ELF-1 (cell line): Measurements from ENCODE around the gene SPRY4.
"Not testable (repeated sequence)": the region's sequence is repeated elsewhere in the genome, so short reads cannot be mapped to it uniquely, and the experiment has no call there.

Experiments used
- DNase-seq: peaks from one replicate; pipeline ENCODE4 v3.0.0-alpha.2; 2016; ENCODE audit warnings: low read depth, low spot score

The SPRY4 gene

GRCh38 chr5:142315096-142315900 lies 9.5 kb downstream of the SPRY4 start:
- no peak for DNase-seq

GRCh38 chr5:142314606-142315005 lies 10.2 kb downstream of the SPRY4 start:
- DNase-seq: no peak

GRCh38 chr5:142314109-142314508 lies 10.7 kb downstream of the SPRY4 start:
- no peak for DNase-seq

GRCh38 chr5:142313682-142314081 lies 11.1 kb downstream of the SPRY4 start:
- no peak for DNase-seq

GRCh38 chr5:142313275-142313674 lies 11.5 kb downstream of the SPRY4 start:
- no peak for DNase-seq

GRCh38 chr5:142312399-142312798 lies 12.4 kb downstream of the SPRY4 start:
- no peak for DNase-seq

- no peak for DNase-seq
Observed at GRCh38 chr5:142311725-142312124, 13.1 kb downstream of the SPRY4 start.

- DNase-seq: no peak
Observed at GRCh38 chr5:142310803-142311202, 14.0 kb downstream of the SPRY4 start.

- DNase-seq: no peak
Observed at GRCh38 chr5:142309747-142310318, 15.0 kb downstream of the SPRY4 start.

- no peak for DNase-seq
Observed at GRCh38 chr5:142308358-142308757, 16.5 kb downstream of the SPRY4 start.

GRCh38 chr5:142307146-142307890 lies 17.5 kb downstream of the SPRY4 start:
- no peak for DNase-seq

GRCh38 chr5:142306077-142306502 lies 18.7 kb downstream of the SPRY4 start:
- DNase-seq: peak; percentile 84

GRCh38 chr5:142305211-142305610 lies 19.6 kb downstream of the SPRY4 start:
- DNase-seq: no peak

- DNase-seq: no peak
Observed at GRCh38 chr5:142304013-142304701, 20.7 kb downstream of the SPRY4 start.

- no peak for DNase-seq
Observed at GRCh38 chr5:142303565-142303964, 21.3 kb downstream of the SPRY4 start.

GRCh38 chr5:142301540-142301939 lies 23.3 kb downstream of the SPRY4 start:
- DNase-seq: no peak

GRCh38 chr5:142300677-142301076 lies 24.1 kb downstream of the SPRY4 start:
- no peak for DNase-seq

- DNase-seq: no peak
Observed at GRCh38 chr5:142298789-142299188, 26.0 kb downstream of the SPRY4 start.

GRCh38 chr5:142297786-142298185 lies 27.0 kb downstream of the SPRY4 start:
- not testable (repeated sequence) for DNase-seq

GRCh38 chr5:142296914-142297417 lies 27.9 kb downstream of the SPRY4 start:
- DNase-seq: no peak

- no peak for DNase-seq
Observed at GRCh38 chr5:142295960-142296860, 28.6 kb downstream of the SPRY4 start.
